ENCODE data around the gene CHD1.
A peak's percentile ranks its signal among the peaks of the same experiment; 100 is the strongest.
"Not testable (repeated sequence)": the region's sequence is repeated elsewhere in the genome, so short reads cannot be mapped to it uniquely, and the experiment has no call there.

Gene CHD1

GRCh38 chr5:98955471-98955870 is 26.7 kb upstream of the CHD1 start:
- not testable (repeated sequence) for H3K9me3 Mint-ChIP-seq; H3K4me3 Mint-ChIP-seq; H3K27me3 Mint-ChIP-seq; H3K4me1 Mint-ChIP-seq (ENCODE audit: low read depth); H3K27ac Mint-ChIP-seq; DNase-seq; H3K36me3 Mint-ChIP-seq (ENCODE audit: low read depth)

DNA sequence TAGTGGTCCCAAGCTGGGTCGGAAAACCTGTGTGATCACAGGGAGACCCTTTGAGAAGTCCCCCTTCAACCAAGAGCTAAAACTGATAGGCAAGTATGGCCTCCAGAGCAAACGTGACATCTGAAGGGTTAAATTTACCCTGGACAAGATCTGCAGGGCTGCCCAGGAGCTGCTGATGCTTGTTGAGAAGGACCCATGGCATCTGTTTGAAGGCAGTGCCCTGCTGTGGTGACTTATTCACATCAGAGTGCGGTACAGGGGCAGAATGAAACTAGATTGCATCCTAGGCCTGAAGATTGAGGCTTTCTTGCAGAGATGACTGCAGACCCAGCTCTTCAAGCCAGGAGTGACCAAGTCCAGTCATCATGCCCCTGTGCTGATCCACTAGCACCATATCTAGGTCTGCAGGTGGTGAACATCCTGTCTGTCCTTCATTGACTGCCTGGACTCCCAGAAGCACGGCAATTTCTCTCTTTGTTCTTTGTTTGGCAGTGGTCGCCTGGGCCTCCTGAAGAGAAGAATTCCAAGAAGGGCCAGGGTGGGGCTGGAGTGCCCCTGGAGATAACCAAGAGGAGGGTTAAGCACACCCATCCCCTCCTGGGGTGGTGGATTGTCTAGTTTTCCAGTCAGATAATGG is 25.7 kb upstream of the CHD1 start:
- Mint-ChIP-seq H3K36me3 (ENCODE audit: low read depth) (no peaks in the 10 kb centered on the region), H3K27ac (no peak overlapping the region)
- no peak for DNase-seq

DNA sequence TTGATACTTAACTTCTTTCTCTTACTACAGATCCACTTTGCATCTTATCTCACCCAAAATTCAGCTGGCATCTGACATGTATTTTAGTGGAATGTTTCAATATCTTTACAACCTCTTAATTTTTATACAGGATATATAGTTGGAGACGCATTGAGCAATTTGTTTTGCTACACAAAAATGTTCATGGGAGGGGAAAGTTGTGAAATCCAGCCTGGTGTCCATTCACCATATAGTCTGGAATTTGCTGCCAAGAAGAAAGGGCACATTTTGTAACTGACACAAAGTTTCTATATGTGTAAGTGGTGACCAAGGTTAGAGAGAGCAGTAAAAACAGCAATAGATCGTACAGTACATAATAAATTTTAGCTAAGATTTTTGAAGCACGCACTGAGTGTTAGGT is 14.0 kb upstream of the CHD1 start:
- no peak for DNase-seq
- H3K4me3 Mint-ChIP-seq, result no peak overlapping the region
- no peaks in the 10 kb centered on the region for H3K36me3 Mint-ChIP-seq (ENCODE audit: low read depth)
- H3K27ac Mint-ChIP-seq, result no peak overlapping the region
- no peaks in the 10 kb centered on the region for H3K27me3 Mint-ChIP-seq
- H3K4me1 Mint-ChIP-seq (ENCODE audit: low read depth), result peaks cover 48% of the 10 kb centered on the region
- no peaks in the 10 kb centered on the region for H3K9me3 Mint-ChIP-seq

More for the DNA sequence above, 25.7 kb upstream of the CHD1 start:
- Mint-ChIP-seq H3K4me3 (no peak overlapping the region), H3K4me1 (ENCODE audit: low read depth) (no peaks in the 10 kb centered on the region), H3K27me3 (no peaks in the 10 kb centered on the region), H3K9me3 (no peaks in the 10 kb centered on the region)

GRCh38 chr5:98941131-98941883 is 12.5 kb upstream of the CHD1 start:
- Mint-ChIP-seq H3K9me3 (no peaks in the 10 kb centered on the region), H3K36me3 (ENCODE audit: low read depth) (no peaks in the 10 kb centered on the region), H3K27me3 (no peaks in the 10 kb centered on the region), H3K4me1 (ENCODE audit: low read depth) (peaks cover 58% of the 10 kb centered on the region), H3K27ac (peak overlapping the region; percentile 36), H3K4me3 (no peak overlapping the region)
- DNase-seq, result no peak

DNA sequence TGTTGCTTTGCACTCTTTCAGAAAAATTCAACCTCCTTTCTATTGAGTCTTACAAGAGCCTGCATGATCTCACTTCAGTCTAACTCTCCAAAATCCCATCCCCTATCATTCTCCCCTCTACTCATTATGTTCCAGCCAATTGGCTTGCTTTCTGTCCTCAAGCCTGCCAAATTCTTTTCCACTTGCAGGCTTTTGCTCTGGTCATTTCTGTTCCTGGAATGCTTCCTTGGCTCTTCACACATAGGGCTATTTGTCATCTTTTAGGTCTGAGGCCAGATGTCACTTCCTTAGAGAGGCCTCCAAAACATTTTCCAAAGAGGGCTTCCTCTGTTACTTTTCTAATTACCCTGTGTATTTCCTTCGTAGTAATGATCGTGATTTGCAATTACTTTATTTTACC is 11.8 kb upstream of the CHD1 start:
- no peaks in the 10 kb centered on the region for H3K9me3 Mint-ChIP-seq
- peak overlapping the region; percentile 60 for H3K27ac Mint-ChIP-seq
- no peak for DNase-seq
- peaks cover 64% of the 10 kb centered on the region for H3K4me1 Mint-ChIP-seq (ENCODE audit: low read depth)
- no peaks in the 10 kb centered on the region for H3K27me3 Mint-ChIP-seq
- H3K36me3 Mint-ChIP-seq (ENCODE audit: low read depth), result no peaks in the 10 kb centered on the region
- H3K4me3 Mint-ChIP-seq, result no peak overlapping the region

GRCh38 chr5:98938464-98938863 is 9.7 kb upstream of the CHD1 start:
- Mint-ChIP-seq H3K4me1 (ENCODE audit: low read depth) (peaks cover 75% of the 10 kb centered on the region), H3K4me3 (no peak overlapping the region), H3K27me3 (no peaks in the 10 kb centered on the region), H3K36me3 (ENCODE audit: low read depth) (no peaks in the 10 kb centered on the region), H3K9me3 (no peaks in the 10 kb centered on the region), H3K27ac (peak overlapping the region; percentile 57)
- DNase-seq, result no peak

- Mint-ChIP-seq H3K4me3 (no peak overlapping the region), H3K36me3 (ENCODE audit: low read depth) (no peaks in the 10 kb centered on the region), H3K4me1 (ENCODE audit: low read depth) (peaks cover 81% of the 10 kb centered on the region), H3K27ac (peak overlapping the region; percentile 57), H3K27me3 (no peaks in the 10 kb centered on the region), H3K9me3 (no peaks in the 10 kb centered on the region)
- no peak for DNase-seq
These were observed 8.3 kb upstream of the CHD1 start for GRCh38 chr5:98936948-98937715.

DNA sequence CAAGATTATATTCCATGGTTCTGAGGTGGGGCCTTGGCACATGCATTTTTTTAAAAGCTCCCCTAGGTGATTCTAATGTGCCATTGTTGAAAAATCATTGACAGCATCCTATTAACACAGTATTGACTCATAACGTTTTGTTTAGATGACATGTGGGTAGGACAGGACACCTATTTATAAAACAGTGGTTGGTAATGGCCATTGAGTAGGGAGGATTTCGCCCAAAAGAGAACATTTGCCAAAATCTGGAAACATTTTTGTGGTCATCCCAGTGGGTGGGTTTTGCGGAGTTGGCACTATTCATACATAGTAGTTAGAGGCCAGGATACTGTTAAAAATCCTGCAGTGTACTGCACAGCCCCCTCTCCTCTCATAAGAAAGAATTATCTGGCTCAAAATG is 6.4 kb upstream of the CHD1 start:
- no peak overlapping the region for H3K4me3 Mint-ChIP-seq
- no peaks in the 10 kb centered on the region for H3K9me3 Mint-ChIP-seq
- H3K4me1 Mint-ChIP-seq (ENCODE audit: low read depth), result peaks cover 84% of the 10 kb centered on the region
- DNase-seq, result no peak
- no peaks in the 10 kb centered on the region for H3K27me3 Mint-ChIP-seq
- H3K36me3 Mint-ChIP-seq (ENCODE audit: low read depth), result peaks cover 13% of the 10 kb centered on the region
- H3K27ac Mint-ChIP-seq, result peak overlapping the region; percentile 84

- H3K9me3 Mint-ChIP-seq, result no peaks in the 10 kb centered on the region
- H3K27ac Mint-ChIP-seq, result peak overlapping the region; percentile 84
- no peak for DNase-seq
- H3K36me3 Mint-ChIP-seq (ENCODE audit: low read depth), result peaks cover 20% of the 10 kb centered on the region
- H3K27me3 Mint-ChIP-seq, result no peaks in the 10 kb centered on the region
- H3K4me3 Mint-ChIP-seq, result no peak overlapping the region
- peaks cover 86% of the 10 kb centered on the region for H3K4me1 Mint-ChIP-seq (ENCODE audit: low read depth)
These were observed 5.7 kb upstream of the CHD1 start for GRCh38 chr5:98934546-98934945.

DNA sequence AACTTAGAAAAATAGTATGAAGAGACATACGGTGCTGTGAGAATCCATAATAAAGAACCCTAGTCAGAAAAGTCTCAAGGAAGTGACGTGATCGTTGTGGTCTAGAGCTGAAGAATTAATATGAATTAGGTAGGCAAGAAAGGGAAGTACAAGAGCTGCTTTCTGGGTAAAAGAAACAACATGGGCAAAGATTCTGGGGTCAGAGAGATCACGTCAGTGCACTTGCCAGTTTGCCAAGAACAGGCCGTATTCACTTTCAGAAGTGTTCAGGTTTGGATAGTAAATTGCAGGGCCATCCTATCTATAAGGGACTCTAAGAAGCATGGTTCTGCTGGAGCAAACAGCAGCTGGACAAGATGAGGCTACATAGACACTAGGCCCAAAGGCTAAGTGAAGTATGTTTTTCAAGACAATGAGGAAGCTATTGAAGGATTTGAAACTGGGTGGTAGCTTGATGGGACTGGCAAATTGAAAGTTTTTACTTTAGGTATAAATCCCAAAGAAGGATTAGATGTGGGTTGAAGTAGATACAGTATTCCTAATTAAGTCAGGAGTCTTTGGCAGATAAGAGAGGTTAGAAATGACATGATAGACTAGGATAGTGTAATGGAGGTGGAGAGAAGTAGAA is 4.8 kb upstream of the CHD1 start:
- peaks cover 28% of the 10 kb centered on the region for H3K36me3 Mint-ChIP-seq (ENCODE audit: low read depth)
- peak overlapping the region; percentile 100 for H3K27ac Mint-ChIP-seq
- DNase-seq, result peak; percentile 42
- H3K4me1 Mint-ChIP-seq (ENCODE audit: low read depth), result peaks cover 78% of the 10 kb centered on the region
- no peaks in the 10 kb centered on the region for H3K27me3 Mint-ChIP-seq
- H3K4me3 Mint-ChIP-seq, result peak overlapping the region; percentile 55
- no peaks in the 10 kb centered on the region for H3K9me3 Mint-ChIP-seq

DNA sequence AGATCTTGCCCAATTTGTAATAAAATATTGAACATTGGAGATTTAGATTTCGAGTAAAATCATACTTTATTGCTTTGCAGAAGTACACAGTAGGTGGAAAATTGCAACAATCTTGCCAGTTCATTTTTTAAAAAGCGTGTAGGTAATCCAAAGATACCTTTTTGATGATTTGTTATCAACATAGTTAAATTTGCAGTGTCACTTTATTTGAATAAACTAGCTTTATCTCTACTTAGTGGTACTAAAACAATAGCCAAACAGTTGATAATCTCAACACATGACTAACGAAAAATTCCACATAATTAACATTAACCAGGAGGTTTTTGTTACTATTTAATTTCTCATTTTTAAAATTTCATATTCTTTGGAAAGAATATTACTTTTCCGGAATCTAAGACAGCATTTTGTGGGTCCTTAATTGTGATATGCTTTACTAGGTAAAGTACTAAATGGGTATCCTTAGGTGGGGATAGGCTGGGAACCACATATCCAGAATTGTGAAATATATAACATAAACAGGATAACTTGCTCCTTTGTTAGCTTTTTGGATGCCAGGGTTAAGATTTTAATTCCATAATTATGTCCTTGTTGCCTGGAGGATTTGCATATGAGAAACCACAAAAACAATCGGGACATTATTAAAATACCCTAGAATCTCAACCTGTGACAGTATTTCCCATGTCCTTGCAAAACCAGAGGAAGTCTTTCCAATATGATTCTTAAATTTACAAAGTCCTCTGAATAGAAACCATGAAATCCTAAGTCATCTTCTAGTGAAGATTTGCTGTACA is 2.4 kb upstream of the CHD1 start:
- Mint-ChIP-seq H3K4me3 (peak overlapping the region; percentile 92), H3K27me3 (no peaks in the 10 kb centered on the region), H3K36me3 (ENCODE audit: low read depth) (peaks cover 42% of the 10 kb centered on the region), H3K9me3 (no peaks in the 10 kb centered on the region), H3K4me1 (ENCODE audit: low read depth) (peaks cover 63% of the 10 kb centered on the region), H3K27ac (peak overlapping the region; percentile 100)
- DNase-seq, result no peak

- Mint-ChIP-seq H3K9me3 (no peaks in the 10 kb centered on the region), H3K4me3 (peak overlapping the region; percentile 92), H3K36me3 (ENCODE audit: low read depth) (peaks cover 56% of the 10 kb centered on the region), H3K27me3 (no peaks in the 10 kb centered on the region), H3K4me1 (ENCODE audit: low read depth) (peaks cover 62% of the 10 kb centered on the region), H3K27ac (peak overlapping the region; percentile 100)
- no peak for DNase-seq
These were observed 997 bp upstream of the CHD1 start for GRCh38 chr5:98929710-98930298.

- H3K27me3 Mint-ChIP-seq, result no peaks in the 10 kb centered on the region
- peaks cover 59% of the 10 kb centered on the region for H3K4me1 Mint-ChIP-seq (ENCODE audit: low read depth)
- peaks cover 72% of the 10 kb centered on the region for H3K36me3 Mint-ChIP-seq (ENCODE audit: low read depth)
- H3K27ac Mint-ChIP-seq, result peak overlapping the region; percentile 100
- H3K4me3 Mint-ChIP-seq, result peak overlapping the region; percentile 92
- H3K9me3 Mint-ChIP-seq, result no peaks in the 10 kb centered on the region
- peak; percentile 74 for DNase-seq
These were observed 576 bp downstream of the CHD1 start for GRCh38 chr5:98927989-98928872.

All from activated T-cell treated with anti-CD3 and anti-CD28 coated beads, Interleukin-2, amount 50 U/mL, for 24 hours (primary cell).